ENCODE data around the gene SLC9A2.

DNA sequence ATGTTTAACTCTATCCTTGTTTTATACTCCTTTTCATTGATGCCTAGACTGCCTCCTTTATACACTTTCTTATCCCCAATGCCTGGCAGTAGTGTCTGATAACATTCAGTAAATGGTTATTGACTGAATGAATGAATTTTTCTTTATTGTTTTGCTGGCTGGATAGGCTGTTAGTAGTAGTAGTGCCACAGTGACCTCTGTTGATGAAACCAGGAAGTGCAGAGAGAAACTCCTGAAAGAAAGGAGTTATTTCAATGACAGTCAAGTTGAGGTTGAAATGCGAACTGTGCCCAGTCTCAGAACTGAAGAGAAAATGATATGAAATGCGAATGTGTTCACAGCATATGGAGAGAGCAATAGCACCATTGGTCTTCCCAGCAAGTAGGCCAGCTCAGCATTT, 26.8 kb upstream of the SLC9A2 start:
- TF ChIP-seq POLR2A (IDR thresholded peaks at IDR 0.05): no peak
- TF ChIP-seq, protein P1, sequence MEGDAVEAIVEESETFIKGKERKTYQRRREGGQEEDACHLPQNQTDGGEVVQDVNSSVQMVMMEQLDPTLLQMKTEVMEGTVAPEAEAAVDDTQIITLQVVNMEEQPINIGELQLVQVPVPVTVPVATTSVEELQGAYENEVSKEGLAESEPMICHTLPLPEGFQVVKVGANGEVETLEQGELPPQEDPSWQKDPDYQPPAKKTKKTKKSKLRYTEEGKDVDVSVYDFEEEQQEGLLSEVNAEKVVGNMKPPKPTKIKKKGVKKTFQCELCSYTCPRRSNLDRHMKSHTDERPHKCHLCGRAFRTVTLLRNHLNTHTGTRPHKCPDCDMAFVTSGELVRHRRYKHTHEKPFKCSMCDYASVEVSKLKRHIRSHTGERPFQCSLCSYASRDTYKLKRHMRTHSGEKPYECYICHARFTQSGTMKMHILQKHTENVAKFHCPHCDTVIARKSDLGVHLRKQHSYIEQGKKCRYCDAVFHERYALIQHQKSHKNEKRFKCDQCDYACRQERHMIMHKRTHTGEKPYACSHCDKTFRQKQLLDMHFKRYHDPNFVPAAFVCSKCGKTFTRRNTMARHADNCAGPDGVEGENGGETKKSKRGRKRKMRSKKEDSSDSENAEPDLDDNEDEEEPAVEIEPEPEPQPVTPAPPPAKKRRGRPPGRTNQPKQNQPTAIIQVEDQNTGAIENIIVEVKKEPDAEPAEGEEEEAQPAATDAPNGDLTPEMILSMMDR (IDR thresholded peaks at IDR 0.05): no peak
